H1 (cell line): ENCODE measurements around the gene XPOT. TPM values are rescaled to one million over a fixed set of nuclear protein-coding genes. Genes with fewer than 3 reads are reported as not detected.

Source experiments
- CHD7 ChIP-seq: fragments of 300-600 bp; sonication (generic); IDR thresholded peaks from 2 replicates; pipeline ENCODE4 v1.7.1; 2012; ENCODE audit warnings: low read length, moderate library complexity, mild to moderate bottlenecking, inconsistent platforms; ENCODE audit not compliant: insufficient replicate concordance
- EP300 ChIP-seq, 2 experiments: IDR thresholded peaks; 1 replicate in 1 of 2; 2 replicates in 1 of 2; pipeline ENCODE4 v1.6.1; 2011 to 2012; ENCODE audit warnings: low read depth in 2 of 2, low read length in 2 of 2, mild to moderate bottlenecking in 2 of 2, borderline replicate concordance in 1 of 2, inconsistent platforms in 1 of 2, moderate library complexity in 1 of 2
- KDM4A ChIP-seq: IDR thresholded peaks from one replicate; pipeline ENCODE4 v1.7.1; 2012; ENCODE audit warnings: low read depth, mild to moderate bottlenecking, moderate library complexity, low read length, inconsistent platforms; ENCODE audit not compliant: severe bottlenecking
- POLR2A ChIP-seq, 2 experiments: IDR thresholded peaks; 1 replicate in 1 of 2; 2 replicates in 1 of 2; pipeline ENCODE4 v1.6.1; 2011; ENCODE audit warnings: low read depth in 2 of 2, low read length in 2 of 2, mild to moderate bottlenecking in 2 of 2; ENCODE audit errors: control extremely low read depth in 1 of 2
- SUZ12 ChIP-seq: fragments of 200-600 bp; sonication (generic); IDR thresholded peaks from 2 replicates; pipeline ENCODE4 v1.6.1; 2012; ENCODE audit warnings: mild to moderate bottlenecking, inconsistent platforms, low read length, moderate library complexity, mixed read lengths
- TCF12 ChIP-seq: IDR thresholded peaks from 2 replicates; pipeline ENCODE4 v1.6.1; 2011; ENCODE audit warnings: low read depth, mild to moderate bottlenecking, low read length
- polyA plus RNA-seq, 7 experiments: library from polyadenylated mRNA; depleted of rRNA in 3 of 7; stranded (reverse) in 5 of 7; unstranded in 2 of 7; fragments of >200 nt in 5 of 7; fragments of 200-250 nt in 2 of 7; gene quantifications; 1 replicate in 5 of 7; 2 replicates in 1 of 7; 4 replicates in 1 of 7; pipeline versions ENCODE4 v1.2.1 to v1.2.3, GENCODE V29; 2011 to 2013; ENCODE audit warnings: missing spikeins in 2 of 7, mixed read lengths in 2 of 7
- total RNA-seq: library from RNA; stranded (reverse); fragmentation: NEBNext Ultra II Directional; extraction: Animal tissue kit (Norgen Biotek cat#: 25700); gene quantifications from 2 replicates; pipeline ENCODE4 v1.2.1, GENCODE V29; 2021

XPOT gene
- total and polyA plus RNA-seq, 2 of the 8 experiments (the other 6 are each of a cell fraction or from before 2014, with no cell fraction given) = 38.8 to 176 TPM

DNA sequence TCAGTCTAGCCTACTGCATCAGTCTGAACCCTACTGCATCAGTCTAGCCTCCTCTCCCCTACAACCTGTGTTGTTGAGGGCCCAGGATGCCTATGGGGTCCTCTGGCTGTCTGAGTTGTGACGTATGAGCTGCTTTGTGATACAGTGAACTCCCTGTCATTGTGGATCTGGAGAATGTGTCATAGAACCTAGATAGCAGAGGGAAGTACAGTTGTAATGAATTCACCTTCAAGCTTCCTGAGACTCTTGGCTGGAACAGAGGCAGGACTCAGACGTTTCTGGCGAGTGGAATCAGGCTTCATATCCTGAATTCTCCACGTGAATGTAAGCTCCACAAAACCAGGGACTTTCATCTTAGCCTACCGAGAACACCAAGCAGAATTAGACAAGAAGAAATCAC is 64.8 kb downstream of the XPOT start (continued):
- no peak for TF ChIP-seq CHD7
- no peak for TF ChIP-seq TCF12
- no peak for TF ChIP-seq KDM4A
- no peak for TF ChIP-seq EP300 (IDR thresholded peaks at IDR 0.05; ENCODE audit: borderline replicate concordance in 1 of 2, low read depth in 2 of 2, low read length in 2 of 2)
- no peak for TF ChIP-seq POLR2A (IDR thresholded peaks at IDR 0.05; ENCODE audit: control extremely low read depth in 1 of 2, low read depth in 2 of 2, low read length in 2 of 2)
- TF ChIP-seq SUZ12 = no peak
- TF ChIP-seq, all 59 proteins: peak for 0
